ENCODE results near the gene FGFBP3. TPM values are rescaled to one million over a fixed set of nuclear protein-coding genes. Genes with fewer than 3 reads are reported as not detected.

FGFBP3 gene
- total RNA-seq, 1 donor from 2014 or later: 7.5 TPM

DNA sequence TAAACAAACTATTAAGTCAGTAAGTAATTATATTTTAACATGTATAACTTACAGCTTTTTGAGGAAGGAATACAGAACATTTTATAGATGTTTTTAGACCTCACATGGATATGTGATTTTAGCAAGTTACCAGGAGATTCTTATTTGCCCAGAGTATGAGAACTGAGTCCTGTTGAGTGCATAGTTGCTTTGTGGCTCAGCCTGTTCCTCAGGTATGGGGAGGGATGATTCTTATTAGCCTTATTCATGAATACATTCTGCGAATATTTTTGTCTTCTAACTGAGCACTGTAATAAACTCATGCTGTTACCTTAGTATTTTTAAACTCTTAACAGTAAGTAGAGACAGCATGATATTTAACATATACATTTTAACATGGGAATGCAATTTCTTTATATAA, 32.1 kb upstream of the FGFBP3 start:
- H3K4me3 Mint-ChIP-seq (ENCODE audit: unreplicated experiment): no peak overlapping the region
- no peak for DNase-seq
- H3K4me1 Mint-ChIP-seq (ENCODE audit: low read depth, unreplicated experiment): no peaks in the 10 kb centered on the region
- H3K27me3 Mint-ChIP-seq (ENCODE audit: unreplicated experiment): no peaks in the 10 kb centered on the region
- peaks cover 4% of the 10 kb centered on the region for H3K36me3 Mint-ChIP-seq (ENCODE audit: unreplicated experiment)
- H3K9me3 Mint-ChIP-seq (ENCODE audit: unreplicated experiment): no peaks in the 10 kb centered on the region
- H3K27ac Mint-ChIP-seq (ENCODE audit: unreplicated experiment): no peak overlapping the region
- TF ChIP-seq, protein P1, sequence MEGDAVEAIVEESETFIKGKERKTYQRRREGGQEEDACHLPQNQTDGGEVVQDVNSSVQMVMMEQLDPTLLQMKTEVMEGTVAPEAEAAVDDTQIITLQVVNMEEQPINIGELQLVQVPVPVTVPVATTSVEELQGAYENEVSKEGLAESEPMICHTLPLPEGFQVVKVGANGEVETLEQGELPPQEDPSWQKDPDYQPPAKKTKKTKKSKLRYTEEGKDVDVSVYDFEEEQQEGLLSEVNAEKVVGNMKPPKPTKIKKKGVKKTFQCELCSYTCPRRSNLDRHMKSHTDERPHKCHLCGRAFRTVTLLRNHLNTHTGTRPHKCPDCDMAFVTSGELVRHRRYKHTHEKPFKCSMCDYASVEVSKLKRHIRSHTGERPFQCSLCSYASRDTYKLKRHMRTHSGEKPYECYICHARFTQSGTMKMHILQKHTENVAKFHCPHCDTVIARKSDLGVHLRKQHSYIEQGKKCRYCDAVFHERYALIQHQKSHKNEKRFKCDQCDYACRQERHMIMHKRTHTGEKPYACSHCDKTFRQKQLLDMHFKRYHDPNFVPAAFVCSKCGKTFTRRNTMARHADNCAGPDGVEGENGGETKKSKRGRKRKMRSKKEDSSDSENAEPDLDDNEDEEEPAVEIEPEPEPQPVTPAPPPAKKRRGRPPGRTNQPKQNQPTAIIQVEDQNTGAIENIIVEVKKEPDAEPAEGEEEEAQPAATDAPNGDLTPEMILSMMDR (IDR thresholded peaks at IDR 0.05; ENCODE audit: partially characterized antibody, unreplicated experiment): no peak

DNA sequence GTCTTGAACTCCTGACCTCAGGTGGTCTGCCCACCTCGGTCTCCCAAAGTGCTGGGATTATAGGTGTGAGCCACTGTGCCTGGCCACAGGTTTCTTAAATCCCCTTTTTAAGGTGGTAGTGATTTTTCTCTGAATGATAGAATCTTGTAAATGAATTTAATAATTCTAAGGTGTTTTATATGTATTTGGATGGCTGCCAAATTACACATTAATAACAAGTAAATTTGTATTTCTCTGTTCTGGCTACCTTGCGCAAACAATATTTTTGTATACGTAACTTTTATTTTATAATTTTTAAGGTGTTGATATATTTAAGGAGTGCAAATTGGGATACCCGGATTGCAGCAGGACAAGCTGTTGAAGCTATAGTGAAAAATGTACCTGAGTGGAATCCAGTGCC, 30.4 kb upstream of the FGFBP3 start:
- Mint-ChIP-seq H3K4me1 (ENCODE audit: low read depth, unreplicated experiment) (no peaks in the 10 kb centered on the region), H3K27me3 (ENCODE audit: unreplicated experiment) (no peaks in the 10 kb centered on the region), H3K27ac (ENCODE audit: unreplicated experiment) (no peak overlapping the region), H3K36me3 (ENCODE audit: unreplicated experiment) (peaks cover 6% of the 10 kb centered on the region), H3K4me3 (ENCODE audit: unreplicated experiment) (no peak overlapping the region), H3K9me3 (ENCODE audit: unreplicated experiment) (no peaks in the 10 kb centered on the region)
- no peak for DNase-seq
- TF ChIP-seq, protein P1 (IDR thresholded peaks at IDR 0.05; ENCODE audit: partially characterized antibody, unreplicated experiment): no peak

DNA sequence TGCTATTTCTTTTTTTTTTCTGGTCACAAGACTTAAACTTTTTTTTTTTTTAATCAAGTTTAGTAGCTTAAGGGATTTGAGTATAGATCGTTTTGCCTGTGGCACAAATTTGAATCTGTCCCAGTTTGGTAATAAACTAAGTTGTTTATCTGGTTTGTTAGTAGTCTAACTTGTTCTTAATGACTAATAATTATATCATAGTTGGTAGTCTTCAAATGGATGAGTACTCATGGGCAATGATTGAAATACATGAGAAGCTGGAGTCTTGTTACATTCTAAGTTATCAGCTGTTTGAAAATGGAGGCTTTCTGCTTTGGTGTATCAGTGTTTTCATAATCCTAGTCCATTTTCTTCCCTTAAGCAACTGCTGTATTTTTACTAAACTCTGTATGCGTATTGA, 26.6 kb upstream of the FGFBP3 start:
- DNase-seq: no peak
- peaks cover 6% of the 10 kb centered on the region for H3K36me3 Mint-ChIP-seq (ENCODE audit: unreplicated experiment)
- H3K4me3 Mint-ChIP-seq (ENCODE audit: unreplicated experiment): no peak overlapping the region
- no peaks in the 10 kb centered on the region for H3K9me3 Mint-ChIP-seq (ENCODE audit: unreplicated experiment)
- no peaks in the 10 kb centered on the region for H3K27me3 Mint-ChIP-seq (ENCODE audit: unreplicated experiment)
- no peak overlapping the region for H3K27ac Mint-ChIP-seq (ENCODE audit: unreplicated experiment)
- peaks cover 10% of the 10 kb centered on the region for H3K4me1 Mint-ChIP-seq (ENCODE audit: low read depth, unreplicated experiment)
- TF ChIP-seq, protein P1 (IDR thresholded peaks at IDR 0.05; ENCODE audit: partially characterized antibody, unreplicated experiment): no peak

DNA sequence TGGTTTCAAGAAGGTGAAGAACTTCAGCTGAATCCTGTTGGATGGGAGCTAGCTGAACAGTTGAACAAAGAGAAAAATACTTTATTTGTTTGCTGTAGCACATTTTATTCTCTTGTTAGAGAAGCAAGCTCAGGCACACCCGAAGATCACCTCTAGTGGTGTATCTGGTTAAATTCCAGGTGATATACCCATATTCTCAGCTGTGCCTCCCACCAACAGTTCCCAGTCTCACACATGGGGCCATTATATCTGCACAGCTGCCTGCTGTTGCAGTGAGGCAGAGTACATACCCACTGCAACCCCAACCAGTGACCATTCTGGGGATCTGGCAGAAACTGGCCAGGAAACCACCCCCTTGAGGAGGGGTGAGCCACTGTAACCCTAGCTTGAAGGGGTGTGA, 23.5 kb upstream of the FGFBP3 start:
- H3K27me3 Mint-ChIP-seq (ENCODE audit: unreplicated experiment): no peaks in the 10 kb centered on the region
- TF ChIP-seq, protein P1 (IDR thresholded peaks at IDR 0.05; ENCODE audit: partially characterized antibody, unreplicated experiment): no peak
- peaks cover 13% of the 10 kb centered on the region for H3K4me1 Mint-ChIP-seq (ENCODE audit: low read depth, unreplicated experiment)
- no peaks in the 10 kb centered on the region for H3K9me3 Mint-ChIP-seq (ENCODE audit: unreplicated experiment)
- H3K27ac Mint-ChIP-seq (ENCODE audit: unreplicated experiment): no peak overlapping the region
- DNase-seq: no peak
- H3K36me3 Mint-ChIP-seq (ENCODE audit: unreplicated experiment): peaks cover 6% of the 10 kb centered on the region
- H3K4me3 Mint-ChIP-seq (ENCODE audit: unreplicated experiment): no peak overlapping the region

DNA sequence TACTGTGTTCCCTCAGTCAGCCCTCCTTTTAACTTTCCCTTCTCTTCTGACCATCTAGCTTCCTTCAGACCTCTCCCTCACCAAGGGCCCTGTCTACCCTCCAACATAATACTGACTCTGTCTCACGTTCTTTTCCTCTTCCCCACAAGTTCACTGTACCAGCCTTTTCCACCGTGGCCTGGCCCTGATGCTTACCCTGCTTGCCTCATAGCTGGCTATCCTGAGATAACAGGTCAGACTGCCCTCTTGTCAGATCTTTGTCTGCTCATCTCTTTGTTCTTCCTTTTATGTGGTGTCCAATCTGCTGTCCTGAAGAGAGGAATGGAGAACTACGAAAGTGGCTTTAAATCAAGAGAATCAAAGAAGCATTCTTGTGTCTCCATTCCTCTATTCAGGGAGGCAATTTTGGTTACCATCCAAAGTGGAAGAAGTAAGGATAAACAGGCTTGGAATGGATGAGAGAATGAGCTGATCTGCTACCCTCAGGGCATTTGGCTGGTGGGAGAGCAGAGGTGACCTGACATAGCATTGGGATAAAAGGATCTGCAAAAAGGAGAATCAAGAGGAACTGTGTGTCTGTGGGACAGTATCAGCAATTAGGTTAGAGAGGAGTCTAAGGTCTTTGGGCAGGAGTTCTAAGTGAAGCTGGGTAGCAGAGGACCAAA, 22.4 kb upstream of the FGFBP3 start:
- no peak for DNase-seq
- Mint-ChIP-seq H3K27ac (ENCODE audit: unreplicated experiment) (peak overlapping the region; percentile 78), H3K27me3 (ENCODE audit: unreplicated experiment) (no peaks in the 10 kb centered on the region), H3K9me3 (ENCODE audit: unreplicated experiment) (no peaks in the 10 kb centered on the region), H3K4me3 (ENCODE audit: unreplicated experiment) (peak overlapping the region; percentile 7), H3K4me1 (ENCODE audit: low read depth, unreplicated experiment) (peaks cover 13% of the 10 kb centered on the region), H3K36me3 (ENCODE audit: unreplicated experiment) (peaks cover 5% of the 10 kb centered on the region)
- TF ChIP-seq, protein P1 (IDR thresholded peaks at IDR 0.05; ENCODE audit: partially characterized antibody, unreplicated experiment): no peak
